ENCODE measurements around the gene PRX. TPM values are rescaled to one million over a fixed set of nuclear protein-coding genes. Genes with fewer than 3 reads are reported as not detected.
"Not testable (repeated sequence)": the region's sequence is repeated elsewhere in the genome, so short reads cannot be mapped to it uniquely, and the experiment has no call there.

Gene PRX
- total RNA-seq, 1 experiment from 2014 or later: 3.4 TPM

DNA sequence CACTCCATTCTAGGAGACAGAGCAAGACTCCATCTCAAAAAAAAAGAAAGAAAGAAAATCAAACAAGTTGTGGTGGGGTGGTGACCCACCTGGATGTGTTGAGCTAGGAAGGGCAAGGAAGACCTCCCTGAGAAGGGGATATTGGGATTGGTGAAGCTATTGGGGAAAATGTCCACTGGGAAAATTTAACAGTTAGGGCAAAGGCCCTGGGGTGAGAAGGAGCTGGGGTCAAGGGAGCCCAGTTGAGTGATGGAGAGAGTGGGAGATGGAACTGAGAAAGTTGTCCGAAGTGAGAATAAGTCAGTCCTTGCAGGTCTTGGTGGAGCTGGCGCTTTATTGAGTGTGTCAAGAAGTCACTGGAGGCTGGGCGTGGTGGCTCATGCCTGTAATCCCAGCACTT lies 25.1 kb upstream of the PRX start:
- CTCF ChIA-PET: no interaction called here
- POLR2A ChIA-PET: interaction anchor here (0.7 to 0.9 kb wide), 2 partner anchors 12 to 27 kb away, joined by 4 to 5 read pairs; no protein-coding TSS in a partner anchor
- TF ChIP-seq, protein P1, sequence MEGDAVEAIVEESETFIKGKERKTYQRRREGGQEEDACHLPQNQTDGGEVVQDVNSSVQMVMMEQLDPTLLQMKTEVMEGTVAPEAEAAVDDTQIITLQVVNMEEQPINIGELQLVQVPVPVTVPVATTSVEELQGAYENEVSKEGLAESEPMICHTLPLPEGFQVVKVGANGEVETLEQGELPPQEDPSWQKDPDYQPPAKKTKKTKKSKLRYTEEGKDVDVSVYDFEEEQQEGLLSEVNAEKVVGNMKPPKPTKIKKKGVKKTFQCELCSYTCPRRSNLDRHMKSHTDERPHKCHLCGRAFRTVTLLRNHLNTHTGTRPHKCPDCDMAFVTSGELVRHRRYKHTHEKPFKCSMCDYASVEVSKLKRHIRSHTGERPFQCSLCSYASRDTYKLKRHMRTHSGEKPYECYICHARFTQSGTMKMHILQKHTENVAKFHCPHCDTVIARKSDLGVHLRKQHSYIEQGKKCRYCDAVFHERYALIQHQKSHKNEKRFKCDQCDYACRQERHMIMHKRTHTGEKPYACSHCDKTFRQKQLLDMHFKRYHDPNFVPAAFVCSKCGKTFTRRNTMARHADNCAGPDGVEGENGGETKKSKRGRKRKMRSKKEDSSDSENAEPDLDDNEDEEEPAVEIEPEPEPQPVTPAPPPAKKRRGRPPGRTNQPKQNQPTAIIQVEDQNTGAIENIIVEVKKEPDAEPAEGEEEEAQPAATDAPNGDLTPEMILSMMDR (IDR thresholded peaks at IDR 0.05): no peak
- TF ChIP-seq TCF7L2 (IDR thresholded peaks at IDR 0.05; ENCODE audit: low read depth, low read length) (no peak), SIN3A (IDR thresholded peaks at IDR 0.05; ENCODE audit: borderline replicate concordance, insufficient read depth, low read depth, low read length) (no peak), POLR2AphosphoS5 (IDR thresholded peaks at IDR 0.05; ENCODE audit: low read depth, low read length) (no peak)
- TF ChIP-seq, protein P2, sequence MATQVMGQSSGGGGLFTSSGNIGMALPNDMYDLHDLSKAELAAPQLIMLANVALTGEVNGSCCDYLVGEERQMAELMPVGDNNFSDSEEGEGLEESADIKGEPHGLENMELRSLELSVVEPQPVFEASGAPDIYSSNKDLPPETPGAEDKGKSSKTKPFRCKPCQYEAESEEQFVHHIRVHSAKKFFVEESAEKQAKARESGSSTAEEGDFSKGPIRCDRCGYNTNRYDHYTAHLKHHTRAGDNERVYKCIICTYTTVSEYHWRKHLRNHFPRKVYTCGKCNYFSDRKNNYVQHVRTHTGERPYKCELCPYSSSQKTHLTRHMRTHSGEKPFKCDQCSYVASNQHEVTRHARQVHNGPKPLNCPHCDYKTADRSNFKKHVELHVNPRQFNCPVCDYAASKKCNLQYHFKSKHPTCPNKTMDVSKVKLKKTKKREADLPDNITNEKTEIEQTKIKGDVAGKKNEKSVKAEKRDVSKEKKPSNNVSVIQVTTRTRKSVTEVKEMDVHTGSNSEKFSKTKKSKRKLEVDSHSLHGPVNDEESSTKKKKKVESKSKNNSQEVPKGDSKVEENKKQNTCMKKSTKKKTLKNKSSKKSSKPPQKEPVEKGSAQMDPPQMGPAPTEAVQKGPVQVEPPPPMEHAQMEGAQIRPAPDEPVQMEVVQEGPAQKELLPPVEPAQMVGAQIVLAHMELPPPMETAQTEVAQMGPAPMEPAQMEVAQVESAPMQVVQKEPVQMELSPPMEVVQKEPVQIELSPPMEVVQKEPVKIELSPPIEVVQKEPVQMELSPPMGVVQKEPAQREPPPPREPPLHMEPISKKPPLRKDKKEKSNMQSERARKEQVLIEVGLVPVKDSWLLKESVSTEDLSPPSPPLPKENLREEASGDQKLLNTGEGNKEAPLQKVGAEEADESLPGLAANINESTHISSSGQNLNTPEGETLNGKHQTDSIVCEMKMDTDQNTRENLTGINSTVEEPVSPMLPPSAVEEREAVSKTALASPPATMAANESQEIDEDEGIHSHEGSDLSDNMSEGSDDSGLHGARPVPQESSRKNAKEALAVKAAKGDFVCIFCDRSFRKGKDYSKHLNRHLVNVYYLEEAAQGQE (IDR thresholded peaks at IDR 0.05; ENCODE audit: insufficient read depth in 1 of 2, low read depth in 2 of 2, low read length in 1 of 2): no peak
- ATAC-seq (no peak), DNase-seq (ENCODE audit: low read depth, low spot score) (no peak)
- Histone ChIP-seq H3K27ac (ENCODE audit: low read length) (no peak overlapping the region), H3K36me3 (ENCODE audit: control insufficient read depth, insufficient read depth, low read length) (peaks cover 5% of the 10 kb centered on the region), H3K4me1 (ENCODE audit: control insufficient read depth, insufficient read depth, low read length) (peaks cover 11% of the 10 kb centered on the region), H3K27me3 (ENCODE audit: control insufficient read depth, insufficient read depth, low read length) (no peaks in the 10 kb centered on the region), H3K4me3 (ENCODE audit: low read depth in 2 of 2, low read length in 2 of 2) (no peak overlapping the region), H3K9me3 (ENCODE audit: control insufficient read depth, insufficient read depth, low read depth, low read length) (no peaks in the 10 kb centered on the region)
- intact Hi-C loops (cut with micrococcal nuclease; ENCODE audit: unreplicated experiment) (no loop called here), in situ Hi-C loops (cut with HindIII; ENCODE audit: low pct_unique_long_range_greater_than_20kb, low sequenced_read_pairs) (no loop called here)
- BruUV-seq (replicated peaks): no TSS peak

DNA sequence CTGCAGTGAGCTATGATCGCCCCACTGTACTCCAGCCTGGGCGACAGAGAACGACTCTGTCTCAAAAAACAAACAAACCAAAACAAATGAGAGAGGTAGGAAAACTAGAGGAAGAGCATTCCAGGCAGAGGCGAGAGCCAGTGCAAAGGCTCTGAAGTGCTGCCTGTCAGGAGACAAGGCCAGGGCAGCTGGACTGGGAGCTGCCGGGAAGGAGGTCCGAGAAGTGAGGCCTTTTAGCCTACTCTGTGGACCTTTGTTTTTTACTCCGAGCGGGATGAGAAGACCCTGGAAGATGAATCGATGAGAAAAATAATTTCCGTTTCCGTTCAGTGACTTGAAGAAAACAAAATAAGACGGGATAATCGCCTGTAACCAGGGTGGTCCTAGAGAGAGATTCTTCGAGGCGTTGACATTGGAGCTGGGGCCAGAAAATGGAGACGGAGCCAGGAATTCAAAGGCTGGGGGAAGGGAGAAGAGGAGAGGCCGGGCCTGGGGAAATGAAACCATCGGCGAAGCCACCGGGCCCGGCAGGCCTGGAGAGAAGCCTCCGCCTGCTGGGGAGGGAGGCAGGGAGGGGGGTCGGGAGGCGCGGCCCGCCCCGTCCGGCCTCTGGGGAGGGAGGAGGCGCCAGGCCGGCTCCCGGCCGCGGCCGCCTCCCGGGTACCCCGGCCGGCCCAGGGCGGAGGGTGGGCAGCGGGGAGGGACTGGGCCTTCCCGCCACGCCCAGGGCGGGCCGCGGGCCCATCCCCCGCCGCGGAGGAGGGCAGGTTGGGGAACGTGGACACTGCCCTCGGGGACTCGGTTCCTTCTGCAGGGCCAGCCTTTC lies 20.4 kb upstream of the PRX start:
- H3K27ac ChIP-seq (ENCODE audit: low read length): peak overlapping the region; percentile 97
- ChIA-PET POLR2A (interaction anchor here (0.6 to 0.7 kb wide), 2 partner anchors 30 to 292 kb away, joined by 10 to 16 read pairs; no protein-coding TSS in a partner anchor), CTCF (interaction anchor here (0.6 to 0.7 kb wide), 2 partner anchors 30 to 32 kb away, joined by 5 to 7 read pairs; partner anchors contain the start of gene BLVRB)
- peaks cover 6% of the 10 kb centered on the region for H3K4me1 ChIP-seq (ENCODE audit: control insufficient read depth, insufficient read depth, low read length)
- TF ChIP-seq, protein P1 (IDR thresholded peaks at IDR 0.05): no peak
- TF ChIP-seq SIN3A (IDR thresholded peaks at IDR 0.05; ENCODE audit: borderline replicate concordance, insufficient read depth, low read depth, low read length): 0 out of 2 replicates have a peak, but pooled peaks have one; percentile 49
- TF ChIP-seq POLR2AphosphoS5 (IDR thresholded peaks at IDR 0.05; ENCODE audit: low read depth, low read length): peak; percentile 69
- no peak for TF ChIP-seq TCF7L2 (IDR thresholded peaks at IDR 0.05; ENCODE audit: low read depth, low read length)
- TF ChIP-seq, protein P2 (IDR thresholded peaks at IDR 0.05; ENCODE audit: insufficient read depth in 1 of 2, low read depth in 2 of 2, low read length in 1 of 2): no peak
- H3K27me3 ChIP-seq (ENCODE audit: control insufficient read depth, insufficient read depth, low read length): no peaks in the 10 kb centered on the region
- TSS peak; percentile 100 for BruUV-seq (replicated peaks)
- in situ Hi-C loops (cut with HindIII; ENCODE audit: low pct_unique_long_range_greater_than_20kb, low sequenced_read_pairs): no loop called here
- no peaks in the 10 kb centered on the region for H3K9me3 ChIP-seq (ENCODE audit: control insufficient read depth, insufficient read depth, low read depth, low read length)
- H3K4me3 ChIP-seq (ENCODE audit: low read depth in 2 of 2, low read length in 2 of 2): peak overlapping the region; percentile 47 to 67
- intact Hi-C loops (cut with micrococcal nuclease; ENCODE audit: unreplicated experiment): no loop called here
- peak; percentile 98 for ATAC-seq
- H3K36me3 ChIP-seq (ENCODE audit: control insufficient read depth, insufficient read depth, low read length): no peaks in the 10 kb centered on the region
- no peak for DNase-seq (ENCODE audit: low read depth, low spot score)

DNA sequence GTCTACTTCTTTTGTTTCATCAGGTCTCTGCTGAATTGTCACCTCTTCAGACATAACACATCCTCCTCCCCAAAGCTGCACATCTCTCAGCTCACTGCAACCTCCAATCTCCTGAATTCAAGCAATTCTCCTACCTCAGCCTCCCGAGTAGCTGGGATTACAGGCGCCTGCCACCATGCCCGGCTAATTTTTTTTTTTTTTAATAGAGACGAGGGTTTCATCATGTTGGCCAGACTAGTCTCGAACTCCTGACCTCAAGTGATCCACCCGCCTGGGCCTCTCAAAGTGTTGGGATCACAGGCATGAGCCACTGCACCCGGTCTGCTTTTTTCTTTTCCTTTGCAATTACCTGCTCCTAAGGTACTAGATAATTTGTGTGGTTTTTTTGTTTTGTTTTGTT lies 19.6 kb upstream of the PRX start:
- H3K27me3 ChIP-seq (ENCODE audit: control insufficient read depth, insufficient read depth, low read length); in situ Hi-C loops (cut with HindIII; ENCODE audit: low pct_unique_long_range_greater_than_20kb, low sequenced_read_pairs); H3K9me3 ChIP-seq (ENCODE audit: control insufficient read depth, insufficient read depth, low read depth, low read length); intact Hi-C loops (cut with micrococcal nuclease; ENCODE audit: unreplicated experiment); H3K4me1 ChIP-seq (ENCODE audit: control insufficient read depth, insufficient read depth, low read length); DNase-seq (ENCODE audit: low read depth, low spot score); BruUV-seq (replicated peaks); H3K36me3 ChIP-seq (ENCODE audit: control insufficient read depth, insufficient read depth, low read length); ATAC-seq: not testable (repeated sequence)
- ChIA-PET CTCF (interaction anchor here (0.6 to 0.7 kb wide), 2 partner anchors 29 to 33 kb away, joined by 5 to 7 read pairs; partner anchors contain the start of gene BLVRB), POLR2A (interaction anchor here (0.6 kb wide), 1 partner anchor 293 kb away, joined by 10 read pairs; no protein-coding TSS in a partner anchor)
- H3K27ac ChIP-seq (ENCODE audit: low read length): peak overlapping the region; percentile 97
- peak overlapping the region; percentile 47 to 67 for H3K4me3 ChIP-seq (ENCODE audit: low read depth in 2 of 2, low read length in 2 of 2)

All from Panc1 (cell line).